Mononuclear cell (primary cell): ENCODE measurements around the gene PTPRN2. TPM values are rescaled to one million over a fixed set of nuclear protein-coding genes. Genes with fewer than 3 reads are reported as not detected.

ENCODE experiments used
- H3K27me3 ChIP-seq: 2 replicates; pipeline ENCODE4 v1.6.0; 2011; ENCODE audit warnings: low read length, control low read depth; ENCODE audit not compliant: insufficient read depth
- H3K4me1 ChIP-seq: 2 replicates; pipeline ENCODE4 v1.5.1; 2011; ENCODE audit warnings: mild to moderate bottlenecking, low read length, control low read depth; ENCODE audit not compliant: insufficient read depth
- H3K4me3 ChIP-seq: 2 replicates; pipeline ENCODE4 v1.5.1; 2011; ENCODE audit warnings: mild to moderate bottlenecking, low read length, moderate library complexity
- H3K9me3 ChIP-seq: 2 replicates; pipeline ENCODE4 v1.5.1; 2011; ENCODE audit warnings: low read depth, mild to moderate bottlenecking, control low read depth, low read length
- total RNA-seq: library from RNA; depleted of rRNA; stranded (reverse); fragments of >200 nt; gene quantifications from one replicate; pipeline ENCODE4 v1.2.3, GENCODE V29; 2012

Gene PTPRN2
- total RNA-seq, 1 donor = 0.31 TPM

GRCh38 chr7:158024881-158025280, 562.7 kb downstream of the PTPRN2 start:
- Histone ChIP-seq H3K4me1 (no peaks in the 10 kb centered on the region), H3K9me3 (no peaks in the 10 kb centered on the region), H3K4me3 (no peak overlapping the region), H3K27me3 (no peaks in the 10 kb centered on the region)

GRCh38 chr7:158024351-158024715, 563.3 kb downstream of the PTPRN2 start:
- Histone ChIP-seq H3K27me3 (no peaks in the 10 kb centered on the region), H3K9me3 (no peaks in the 10 kb centered on the region), H3K4me1 (no peaks in the 10 kb centered on the region), H3K4me3 (no peak overlapping the region)

GRCh38 chr7:158023681-158024350, 563.8 kb downstream of the PTPRN2 start:
- H3K4me1 ChIP-seq = no peaks in the 10 kb centered on the region
- H3K27me3 ChIP-seq = no peaks in the 10 kb centered on the region
- H3K9me3 ChIP-seq = no peaks in the 10 kb centered on the region
- no peak overlapping the region for H3K4me3 ChIP-seq

DNA sequence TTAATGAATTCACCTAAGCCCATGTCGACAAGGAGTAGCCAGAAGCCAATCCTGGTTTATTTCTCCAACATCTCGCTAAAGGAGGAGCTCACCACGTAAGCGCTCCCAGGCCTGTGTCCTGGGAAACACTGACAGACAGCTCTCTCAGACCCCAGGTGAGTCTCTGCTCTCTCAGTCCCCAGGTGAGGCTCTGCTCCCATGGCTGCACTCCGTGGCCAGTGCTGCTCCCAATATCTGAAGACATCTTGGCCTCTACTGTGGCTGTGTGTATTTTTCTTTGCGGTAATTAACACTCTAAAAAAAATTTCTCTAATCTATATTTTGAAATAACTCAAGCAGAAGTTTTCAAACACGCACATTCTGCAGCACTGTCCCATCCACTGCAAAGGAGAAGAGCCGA, 564.5 kb downstream of the PTPRN2 start:
- Histone ChIP-seq H3K4me3 (no peak overlapping the region), H3K4me1 (no peaks in the 10 kb centered on the region), H3K27me3 (no peaks in the 10 kb centered on the region), H3K9me3 (no peaks in the 10 kb centered on the region)

- no peaks in the 10 kb centered on the region for H3K9me3 ChIP-seq
- no peak overlapping the region for H3K4me3 ChIP-seq
- H3K4me1 ChIP-seq = no peaks in the 10 kb centered on the region
- no peaks in the 10 kb centered on the region for H3K27me3 ChIP-seq
These were observed 565.0 kb downstream of the PTPRN2 start for GRCh38 chr7:158022601-158023000.

DNA sequence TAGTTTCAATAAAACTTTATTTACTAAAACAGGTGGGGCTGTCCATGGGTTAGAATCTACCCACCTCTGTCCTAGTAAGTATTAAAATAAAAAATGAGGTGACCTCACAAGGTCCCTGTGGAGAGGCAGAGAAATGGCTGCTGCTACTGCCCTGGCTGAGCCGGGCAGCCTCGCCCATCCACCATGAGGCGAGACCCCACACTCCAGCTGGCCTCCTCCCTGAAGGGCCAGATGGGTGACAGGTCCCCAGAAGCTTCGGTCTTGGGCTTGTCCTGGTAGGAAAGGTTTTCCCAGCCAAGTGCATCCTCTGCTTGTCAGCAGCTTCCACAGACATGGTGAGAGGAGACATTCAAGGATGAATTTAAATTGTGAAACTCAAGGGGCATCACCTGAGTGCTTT, 565.8 kb downstream of the PTPRN2 start:
- H3K4me3 ChIP-seq = no peak overlapping the region
- no peaks in the 10 kb centered on the region for H3K27me3 ChIP-seq
- H3K4me1 ChIP-seq = no peaks in the 10 kb centered on the region
- H3K9me3 ChIP-seq = no peaks in the 10 kb centered on the region

GRCh38 chr7:158020706-158021095, 566.9 kb downstream of the PTPRN2 start:
- no peaks in the 10 kb centered on the region for H3K9me3 ChIP-seq
- no peaks in the 10 kb centered on the region for H3K4me1 ChIP-seq
- H3K27me3 ChIP-seq = no peaks in the 10 kb centered on the region
- no peak overlapping the region for H3K4me3 ChIP-seq

DNA sequence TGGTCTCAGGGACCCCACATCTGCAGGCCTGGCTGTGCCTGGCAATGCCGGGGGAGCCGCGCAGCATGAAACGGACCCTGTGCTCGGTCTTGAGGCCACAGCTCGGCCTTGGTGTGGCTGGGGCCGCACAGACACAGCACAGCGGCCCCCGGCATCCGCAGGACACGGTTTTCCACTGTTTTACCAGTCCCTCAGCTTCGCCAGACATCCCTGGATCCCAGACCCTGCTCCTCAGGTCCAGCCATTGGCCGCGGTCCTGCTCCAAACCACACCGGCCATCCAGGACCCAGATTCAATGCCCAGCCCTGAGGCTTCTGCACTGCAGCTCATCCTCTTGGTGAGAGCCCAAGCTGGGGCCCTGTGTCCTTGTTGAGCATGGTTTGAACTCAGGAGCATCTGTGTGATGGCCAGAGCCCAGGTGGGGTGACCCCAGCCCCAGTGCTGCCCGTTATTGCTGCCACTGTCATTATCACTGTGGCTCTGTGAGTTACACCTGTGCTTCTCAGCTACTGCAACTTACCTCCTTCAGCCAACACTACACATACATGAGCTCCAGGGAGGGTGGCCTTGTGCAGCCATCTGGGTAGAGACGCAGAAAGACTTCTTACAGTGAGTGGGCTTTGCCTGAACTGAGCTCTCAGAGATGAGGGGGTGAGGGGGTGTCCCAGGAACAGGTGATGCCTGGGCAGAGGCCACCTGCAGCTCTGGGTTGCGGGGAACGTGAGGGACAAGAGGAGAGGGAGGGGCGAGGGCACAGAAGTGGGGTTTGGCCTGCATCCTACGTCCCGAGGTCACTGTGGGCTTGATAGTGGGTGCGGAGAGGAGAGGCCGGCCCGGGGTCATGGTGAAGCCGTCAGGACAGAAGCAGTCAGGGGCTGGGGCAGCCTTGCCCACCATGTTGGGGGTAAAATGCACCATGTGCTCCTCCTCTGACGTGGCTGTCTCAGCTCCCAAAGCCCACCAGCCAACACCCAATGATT, 567.6 kb downstream of the PTPRN2 start:
- Histone ChIP-seq H3K27me3 (no peaks in the 10 kb centered on the region), H3K9me3 (no peaks in the 10 kb centered on the region), H3K4me1 (no peaks in the 10 kb centered on the region), H3K4me3 (no peak overlapping the region)

DNA sequence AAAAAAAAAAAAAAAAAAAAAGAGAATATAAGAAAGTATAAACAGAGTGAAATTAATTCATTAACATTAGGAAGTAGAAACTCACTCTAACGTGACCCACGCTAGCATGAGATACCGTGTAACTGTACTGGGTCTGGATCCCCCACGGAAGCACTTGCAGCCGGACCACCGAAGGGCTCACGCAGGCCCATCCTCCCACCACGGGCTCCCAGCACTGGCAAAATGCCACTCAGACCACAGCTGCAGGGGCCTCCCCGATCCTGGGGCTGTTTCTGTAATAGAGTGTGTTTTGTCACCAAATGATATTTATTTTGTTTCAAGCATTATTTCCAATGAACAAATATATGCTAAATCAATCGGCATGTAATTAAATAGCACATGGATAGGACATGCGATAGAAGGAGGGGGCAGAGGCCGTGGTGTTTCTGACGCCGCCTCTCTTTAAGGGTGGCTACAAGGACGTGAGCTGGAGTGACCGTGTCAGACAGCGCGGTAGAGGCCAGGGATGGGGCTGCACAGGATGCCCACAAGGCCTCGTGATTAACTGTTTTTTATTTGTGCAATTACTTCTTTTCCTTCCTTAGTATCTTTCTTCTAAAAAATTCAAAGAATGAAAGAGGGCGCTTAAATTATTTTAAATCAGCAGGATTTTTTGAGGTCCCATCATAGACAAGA, 568.5 kb downstream of the PTPRN2 start:
- no peaks in the 10 kb centered on the region for H3K9me3 ChIP-seq
- no peaks in the 10 kb centered on the region for H3K4me1 ChIP-seq
- H3K27me3 ChIP-seq = no peaks in the 10 kb centered on the region
- H3K4me3 ChIP-seq = no peak overlapping the region

GRCh38 chr7:158018098-158018762, 569.4 kb downstream of the PTPRN2 start:
- Histone ChIP-seq H3K9me3 (no peaks in the 10 kb centered on the region), H3K4me1 (no peaks in the 10 kb centered on the region), H3K4me3 (no peak overlapping the region), H3K27me3 (no peaks in the 10 kb centered on the region)

DNA sequence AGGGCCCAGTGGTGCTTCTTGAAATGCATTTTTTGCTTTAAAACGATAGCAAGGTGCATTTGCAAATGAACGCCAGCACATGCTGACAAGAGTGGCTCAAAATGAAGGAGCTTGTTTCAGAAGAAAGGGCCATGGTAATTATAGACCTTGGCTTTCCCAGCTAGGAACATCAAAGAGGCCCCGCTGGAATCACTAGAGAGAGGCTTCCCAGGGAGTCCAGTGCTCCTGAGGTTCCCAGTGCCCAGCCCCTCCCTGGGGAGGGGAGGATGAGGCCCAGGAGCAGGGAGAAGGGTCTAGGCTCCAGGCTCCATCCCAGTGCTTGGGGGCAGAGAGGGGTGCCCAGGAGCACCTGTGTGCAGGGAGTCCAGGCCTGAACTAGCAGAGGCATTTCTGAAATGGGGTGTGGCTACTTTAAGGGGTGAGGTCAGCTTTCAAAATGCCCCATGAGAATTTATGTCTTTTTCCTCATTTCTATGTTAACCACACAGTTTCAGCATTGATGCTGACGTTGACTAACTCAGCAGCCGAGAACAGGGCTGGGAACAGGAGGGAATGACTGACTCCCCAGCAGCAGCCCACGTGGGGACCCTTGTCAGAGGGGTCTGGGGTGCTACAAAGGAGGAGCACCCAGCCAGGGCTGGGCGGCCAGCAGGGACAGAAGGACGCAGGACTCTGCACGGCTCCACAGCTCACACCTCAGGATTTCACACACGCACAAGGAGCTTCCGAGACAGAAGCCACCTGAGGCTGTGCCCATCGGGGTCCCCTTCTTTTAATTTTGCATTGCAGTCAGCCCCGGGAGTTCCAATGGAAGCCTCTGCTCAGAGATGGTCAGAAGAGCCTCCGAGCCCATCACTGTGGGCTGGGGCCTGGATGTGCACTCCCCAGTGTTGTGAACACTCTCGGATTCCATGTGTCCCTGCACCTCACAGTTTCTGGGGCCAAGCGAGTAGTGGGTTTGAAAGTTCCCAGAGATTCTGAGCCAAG, 570.2 kb downstream of the PTPRN2 start:
- no peak overlapping the region for H3K4me3 ChIP-seq
- no peaks in the 10 kb centered on the region for H3K4me1 ChIP-seq
- no peaks in the 10 kb centered on the region for H3K27me3 ChIP-seq
- H3K9me3 ChIP-seq = no peaks in the 10 kb centered on the region

DNA sequence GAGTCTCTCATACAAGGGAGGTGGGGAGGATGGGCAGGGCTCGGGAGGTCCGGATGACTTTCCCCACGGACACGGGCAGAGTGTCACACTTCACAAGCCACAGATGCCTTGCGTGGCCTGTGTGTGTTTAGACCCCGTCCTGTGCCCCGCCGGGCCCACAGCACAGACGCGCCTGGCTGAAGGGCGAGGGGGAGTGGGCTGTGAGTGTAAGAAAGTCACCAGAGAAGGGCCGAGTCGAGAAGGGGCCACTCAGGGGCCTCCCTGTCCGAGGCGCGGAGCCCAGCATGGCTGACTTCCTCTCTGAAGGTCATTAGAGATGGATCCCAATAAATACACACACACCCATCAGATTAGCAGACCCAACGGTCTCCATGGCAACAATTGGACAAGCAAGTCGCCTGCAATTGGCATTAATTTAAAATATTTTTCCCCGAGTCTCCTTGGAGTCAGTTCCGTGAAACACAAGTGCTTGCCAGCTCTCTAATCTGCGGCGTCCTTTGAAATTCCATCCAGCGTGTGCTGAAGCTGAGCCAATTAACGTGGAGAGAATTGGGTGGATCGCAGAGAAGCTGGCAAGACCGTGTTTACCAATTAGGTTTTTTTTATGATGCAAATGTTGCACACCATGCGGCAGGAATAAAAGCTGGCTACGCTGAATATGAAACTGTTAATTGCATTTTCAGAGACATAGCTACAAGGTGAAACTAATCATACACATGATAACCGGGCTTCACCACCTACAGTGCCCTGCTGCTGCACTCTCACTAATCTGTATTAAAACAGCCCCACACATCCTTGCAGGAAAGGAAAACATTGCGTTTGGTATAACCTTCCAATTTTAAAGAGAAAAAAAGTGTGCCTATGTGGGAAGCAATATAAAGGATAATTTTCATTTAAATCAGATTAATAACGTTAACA, 571.2 kb downstream of the PTPRN2 start:
- H3K4me1 ChIP-seq = no peaks in the 10 kb centered on the region
- H3K27me3 ChIP-seq = no peaks in the 10 kb centered on the region

More for the DNA sequence above, 571.2 kb downstream of the PTPRN2 start:
- Histone ChIP-seq H3K9me3 (no peaks in the 10 kb centered on the region), H3K4me3 (no peak overlapping the region)
